ENCODE measurements around the gene ARHGAP26. TPM values are rescaled to one million over a fixed set of nuclear protein-coding genes. Genes with fewer than 3 reads are reported as not detected.

ARHGAP26 gene
- total RNA-seq, 1 experiment from 2014 or later, result 54.3 TPM

DNA sequence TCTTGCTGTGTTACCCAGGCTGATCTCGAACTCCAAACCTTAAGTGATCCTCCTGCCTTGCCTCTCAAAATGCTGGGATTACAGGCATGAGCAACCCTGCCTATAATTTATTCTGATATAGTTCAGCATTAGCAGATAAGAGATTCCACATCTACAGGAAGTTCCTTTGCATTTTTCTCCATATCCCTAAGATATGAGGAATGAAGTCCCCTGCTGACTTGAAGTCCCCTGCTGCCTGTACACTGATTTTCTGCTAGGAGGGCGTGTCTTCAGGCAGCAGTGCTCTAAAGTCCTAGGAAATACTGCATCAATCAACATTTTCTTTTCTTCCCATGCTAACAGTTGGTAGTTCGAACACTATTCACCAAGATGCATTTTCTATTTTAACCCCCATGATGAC, 105.8 kb downstream of the ARHGAP26 start:
- Mint-ChIP-seq H3K36me3 (ENCODE audit: insufficient read depth, unreplicated experiment) (no peaks in the 10 kb centered on the region), H3K9me3 (ENCODE audit: unreplicated experiment) (no peaks in the 10 kb centered on the region), H3K27me3 (ENCODE audit: insufficient read depth, unreplicated experiment) (no peaks in the 10 kb centered on the region), H3K4me1 (ENCODE audit: insufficient read depth, unreplicated experiment) (peaks cover 59% of the 10 kb centered on the region), H3K27ac (ENCODE audit: low read depth, unreplicated experiment) (peak overlapping the region; percentile 19), H3K4me3 (ENCODE audit: unreplicated experiment) (no peak overlapping the region)
- BruUV-seq (replicated peaks), result no TSS peak
- TF ChIP-seq, protein P1, sequence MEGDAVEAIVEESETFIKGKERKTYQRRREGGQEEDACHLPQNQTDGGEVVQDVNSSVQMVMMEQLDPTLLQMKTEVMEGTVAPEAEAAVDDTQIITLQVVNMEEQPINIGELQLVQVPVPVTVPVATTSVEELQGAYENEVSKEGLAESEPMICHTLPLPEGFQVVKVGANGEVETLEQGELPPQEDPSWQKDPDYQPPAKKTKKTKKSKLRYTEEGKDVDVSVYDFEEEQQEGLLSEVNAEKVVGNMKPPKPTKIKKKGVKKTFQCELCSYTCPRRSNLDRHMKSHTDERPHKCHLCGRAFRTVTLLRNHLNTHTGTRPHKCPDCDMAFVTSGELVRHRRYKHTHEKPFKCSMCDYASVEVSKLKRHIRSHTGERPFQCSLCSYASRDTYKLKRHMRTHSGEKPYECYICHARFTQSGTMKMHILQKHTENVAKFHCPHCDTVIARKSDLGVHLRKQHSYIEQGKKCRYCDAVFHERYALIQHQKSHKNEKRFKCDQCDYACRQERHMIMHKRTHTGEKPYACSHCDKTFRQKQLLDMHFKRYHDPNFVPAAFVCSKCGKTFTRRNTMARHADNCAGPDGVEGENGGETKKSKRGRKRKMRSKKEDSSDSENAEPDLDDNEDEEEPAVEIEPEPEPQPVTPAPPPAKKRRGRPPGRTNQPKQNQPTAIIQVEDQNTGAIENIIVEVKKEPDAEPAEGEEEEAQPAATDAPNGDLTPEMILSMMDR (IDR thresholded peaks at IDR 0.05; ENCODE audit: unreplicated experiment), result no peak
- CTCF ChIA-PET, result interaction anchor here (0.8 to 26.6 kb wide), 9 partner anchors 6 to 220 kb away, joined by 3 to 1942 read pairs (median 4); no protein-coding TSS in a partner anchor
- POLR2A ChIA-PET, result interaction anchor here (0.6 to 3.2 kb wide), 6 partner anchors 55 to 264 kb away, joined by 3 to 23 read pairs (median 11); partner anchors contain the start of gene ARHGAP26
- no peak for DNase-seq (ENCODE audit: unreplicated experiment)
- intact Hi-C loops (cut with micrococcal nuclease), result loop anchor here (2.0 kb wide), 1 partner anchor 105 kb away; the partner anchor contains the start of gene ARHGAP26

DNA sequence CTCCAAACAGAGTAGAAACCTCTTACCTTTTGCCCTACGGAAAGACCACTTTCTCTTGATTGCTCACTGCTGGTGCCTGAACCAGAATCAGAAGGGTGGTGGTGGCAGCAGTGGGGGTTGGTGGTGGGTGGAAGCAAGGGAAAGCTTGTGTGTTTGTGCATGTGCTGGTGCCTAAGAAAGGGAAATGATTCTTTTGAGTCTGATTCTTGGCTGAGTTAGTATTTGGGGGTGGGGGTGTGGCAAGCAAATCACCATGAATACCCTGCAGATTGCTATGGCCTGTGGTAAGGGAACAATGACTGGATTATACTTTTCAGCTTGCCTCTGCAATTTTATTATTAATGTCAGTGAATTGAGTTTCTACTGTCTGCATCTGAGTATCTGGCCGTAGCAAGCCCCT, 106.6 kb downstream of the ARHGAP26 start:
- ChIA-PET CTCF (interaction anchor here (0.6 to 26.6 kb wide), 4 partner anchors 11 to 1055 kb away, joined by 3 to 1942 read pairs (median 54); no protein-coding TSS in a partner anchor), POLR2A (interaction anchor here (1.0 to 1.2 kb wide), 2 partner anchors 12 to 159 kb away, joined by 3 to 4 read pairs; no protein-coding TSS in a partner anchor)
- Mint-ChIP-seq H3K27ac (ENCODE audit: low read depth, unreplicated experiment) (no peak overlapping the region), H3K27me3 (ENCODE audit: insufficient read depth, unreplicated experiment) (no peaks in the 10 kb centered on the region), H3K4me1 (ENCODE audit: insufficient read depth, unreplicated experiment) (peaks cover 50% of the 10 kb centered on the region), H3K4me3 (ENCODE audit: unreplicated experiment) (no peak overlapping the region), H3K36me3 (ENCODE audit: insufficient read depth, unreplicated experiment) (no peaks in the 10 kb centered on the region), H3K9me3 (ENCODE audit: unreplicated experiment) (no peaks in the 10 kb centered on the region)
- TF ChIP-seq, protein P1 (IDR thresholded peaks at IDR 0.05; ENCODE audit: unreplicated experiment), result no peak
- DNase-seq (ENCODE audit: unreplicated experiment), result no peak
- BruUV-seq (replicated peaks), result no TSS peak
- intact Hi-C loops (cut with micrococcal nuclease), result no loop called here

DNA sequence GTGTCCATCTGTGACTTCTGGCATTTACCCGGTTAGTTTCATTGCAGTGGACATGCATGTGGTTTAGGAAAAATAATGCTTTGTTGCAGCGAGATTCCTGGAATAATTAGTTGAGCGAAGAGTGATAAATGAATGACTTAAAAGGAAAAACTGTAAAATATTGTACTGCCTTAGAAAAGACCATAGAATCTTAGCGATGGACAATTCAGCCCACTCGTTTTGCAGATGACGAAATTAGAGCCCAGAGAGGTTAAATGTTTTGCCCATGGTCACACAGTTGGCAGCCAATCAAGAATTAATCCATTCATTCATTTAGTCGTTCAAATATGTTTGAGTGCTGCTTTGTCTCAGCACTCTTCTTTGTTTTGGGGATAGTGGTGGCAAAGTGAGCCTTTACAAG, 107.9 kb downstream of the ARHGAP26 start:
- Mint-ChIP-seq H3K4me3 (ENCODE audit: unreplicated experiment) (no peak overlapping the region), H3K4me1 (ENCODE audit: insufficient read depth, unreplicated experiment) (peaks cover 42% of the 10 kb centered on the region), H3K36me3 (ENCODE audit: insufficient read depth, unreplicated experiment) (no peaks in the 10 kb centered on the region), H3K9me3 (ENCODE audit: unreplicated experiment) (no peaks in the 10 kb centered on the region), H3K27ac (ENCODE audit: low read depth, unreplicated experiment) (no peak overlapping the region), H3K27me3 (ENCODE audit: insufficient read depth, unreplicated experiment) (no peaks in the 10 kb centered on the region)
- ChIA-PET POLR2A (interaction anchor here (0.9 to 3.7 kb wide), 4 partner anchors 157 to 165 kb away, joined by 3 to 31 read pairs (median 8); no protein-coding TSS in a partner anchor), CTCF (interaction anchor here (1.3 to 26.6 kb wide), 5 partner anchors 7 to 165 kb away, joined by 6 to 1942 read pairs (median 130); partner anchors contain the start of gene ARHGAP26)
- DNase-seq (ENCODE audit: unreplicated experiment), result no peak
- intact Hi-C loops (cut with micrococcal nuclease), result no loop called here
- no TSS peak for BruUV-seq (replicated peaks)
- TF ChIP-seq, protein P1 (IDR thresholded peaks at IDR 0.05; ENCODE audit: unreplicated experiment), result no peak

DNA sequence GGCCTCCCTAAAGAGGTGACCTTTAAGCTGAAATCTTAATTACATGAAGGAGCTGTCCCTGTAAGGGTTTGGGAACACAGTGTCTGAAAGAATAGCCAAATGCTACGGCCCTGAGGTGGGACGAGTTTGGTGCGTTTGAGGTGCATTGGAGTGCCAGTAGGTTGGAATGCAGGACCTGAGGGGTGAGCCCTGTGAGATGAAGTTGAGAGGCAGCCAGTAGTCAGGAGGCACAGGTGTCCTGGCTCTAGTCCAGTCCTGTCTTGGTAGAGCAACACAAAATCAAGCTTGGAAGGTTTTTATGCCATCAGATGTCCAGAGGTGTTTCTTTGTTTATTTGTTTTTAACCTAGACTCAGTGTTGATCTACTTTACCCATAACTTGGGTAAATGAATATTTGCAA, 108.5 kb downstream of the ARHGAP26 start:
- Mint-ChIP-seq H3K4me1 (ENCODE audit: insufficient read depth, unreplicated experiment) (peaks cover 39% of the 10 kb centered on the region), H3K4me3 (ENCODE audit: unreplicated experiment) (no peak overlapping the region), H3K9me3 (ENCODE audit: unreplicated experiment) (no peaks in the 10 kb centered on the region), H3K27ac (ENCODE audit: low read depth, unreplicated experiment) (no peak overlapping the region), H3K36me3 (ENCODE audit: insufficient read depth, unreplicated experiment) (peaks cover 1% of the 10 kb centered on the region), H3K27me3 (ENCODE audit: insufficient read depth, unreplicated experiment) (no peaks in the 10 kb centered on the region)
- ChIA-PET CTCF (interaction anchor here (0.6 to 26.6 kb wide), 12 partner anchors 7 to 461 kb away, joined by 3 to 1942 read pairs (median 26); partner anchors contain the start of gene ARHGAP26), POLR2A (interaction anchor here (0.6 to 3.7 kb wide), 5 partner anchors 12 to 268 kb away, joined by 3 to 31 read pairs (median 6); no protein-coding TSS in a partner anchor)
- TF ChIP-seq, protein P1 (IDR thresholded peaks at IDR 0.05; ENCODE audit: unreplicated experiment), result no peak
- intact Hi-C loops (cut with micrococcal nuclease), result no loop called here
- no peak for DNase-seq (ENCODE audit: unreplicated experiment)
- BruUV-seq (replicated peaks), result no TSS peak

Measured in MCF 10A (cell line).